ENCODE measurements around the gene DFFA.

DNA sequence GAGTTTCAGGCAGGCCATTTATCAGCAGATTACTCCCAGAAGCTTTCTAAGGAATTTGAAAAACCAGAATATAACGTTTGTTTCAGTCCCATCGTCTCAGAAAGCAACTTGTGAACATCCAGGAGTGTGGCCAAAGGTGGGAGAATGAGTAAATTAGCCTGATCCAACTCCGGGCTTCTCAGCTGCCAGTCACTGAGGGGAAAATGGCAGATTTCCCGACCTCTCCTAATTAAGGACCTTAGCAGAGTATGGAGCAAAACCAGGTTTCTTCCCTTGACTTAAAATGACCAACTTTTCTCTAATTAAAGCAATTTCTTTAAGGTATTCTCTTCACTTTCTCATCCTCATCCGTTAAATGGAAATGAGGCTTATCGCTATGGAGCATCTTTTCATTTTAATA is 21.5 kb downstream of the DFFA start:
- TF ChIP-seq POLR2A (IDR thresholded peaks at IDR 0.05; ENCODE audit: low read depth, low read length) = no peak
- no peak for TF ChIP-seq CHD1 (IDR thresholded peaks at IDR 0.05; ENCODE audit: low read depth, low read length)
- TF ChIP-seq SMC3 (IDR thresholded peaks at IDR 0.05; ENCODE audit: low read depth, low read length) = no peak
- TF ChIP-seq, protein P1, sequence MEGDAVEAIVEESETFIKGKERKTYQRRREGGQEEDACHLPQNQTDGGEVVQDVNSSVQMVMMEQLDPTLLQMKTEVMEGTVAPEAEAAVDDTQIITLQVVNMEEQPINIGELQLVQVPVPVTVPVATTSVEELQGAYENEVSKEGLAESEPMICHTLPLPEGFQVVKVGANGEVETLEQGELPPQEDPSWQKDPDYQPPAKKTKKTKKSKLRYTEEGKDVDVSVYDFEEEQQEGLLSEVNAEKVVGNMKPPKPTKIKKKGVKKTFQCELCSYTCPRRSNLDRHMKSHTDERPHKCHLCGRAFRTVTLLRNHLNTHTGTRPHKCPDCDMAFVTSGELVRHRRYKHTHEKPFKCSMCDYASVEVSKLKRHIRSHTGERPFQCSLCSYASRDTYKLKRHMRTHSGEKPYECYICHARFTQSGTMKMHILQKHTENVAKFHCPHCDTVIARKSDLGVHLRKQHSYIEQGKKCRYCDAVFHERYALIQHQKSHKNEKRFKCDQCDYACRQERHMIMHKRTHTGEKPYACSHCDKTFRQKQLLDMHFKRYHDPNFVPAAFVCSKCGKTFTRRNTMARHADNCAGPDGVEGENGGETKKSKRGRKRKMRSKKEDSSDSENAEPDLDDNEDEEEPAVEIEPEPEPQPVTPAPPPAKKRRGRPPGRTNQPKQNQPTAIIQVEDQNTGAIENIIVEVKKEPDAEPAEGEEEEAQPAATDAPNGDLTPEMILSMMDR (conservative IDR thresholded peaks at IDR 0.05; ENCODE audit: low read depth, low read length) = no peak
- no peak for TF ChIP-seq MAFK (IDR thresholded peaks at IDR 0.05; ENCODE audit: low read depth, low read length)
- TF ChIP-seq, protein P2, sequence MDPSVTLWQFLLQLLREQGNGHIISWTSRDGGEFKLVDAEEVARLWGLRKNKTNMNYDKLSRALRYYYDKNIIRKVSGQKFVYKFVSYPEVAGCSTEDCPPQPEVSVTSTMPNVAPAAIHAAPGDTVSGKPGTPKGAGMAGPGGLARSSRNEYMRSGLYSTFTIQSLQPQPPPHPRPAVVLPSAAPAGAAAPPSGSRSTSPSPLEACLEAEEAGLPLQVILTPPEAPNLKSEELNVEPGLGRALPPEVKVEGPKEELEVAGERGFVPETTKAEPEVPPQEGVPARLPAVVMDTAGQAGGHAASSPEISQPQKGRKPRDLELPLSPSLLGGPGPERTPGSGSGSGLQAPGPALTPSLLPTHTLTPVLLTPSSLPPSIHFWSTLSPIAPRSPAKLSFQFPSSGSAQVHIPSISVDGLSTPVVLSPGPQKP (IDR thresholded peaks at IDR 0.05; ENCODE audit: borderline replicate concordance, low read depth, low read length) = no peak
- TF ChIP-seq RFX5 (IDR thresholded peaks at IDR 0.05; ENCODE audit: low read depth, low read length) = no peak
- no peak for TF ChIP-seq BHLHE40 (IDR thresholded peaks at IDR 0.05; ENCODE audit: low read depth, low read length)
- TF ChIP-seq CEBPB (IDR thresholded peaks at IDR 0.05; ENCODE audit: low read depth, low read length) = no peak
- TF ChIP-seq FOS (IDR thresholded peaks at IDR 0.05; ENCODE audit: low read depth, low read length) = no peak
- no peak for TF ChIP-seq RCOR1 (IDR thresholded peaks at IDR 0.05; ENCODE audit: insufficient replicate concordance, low read length)
- TF ChIP-seq RAD21 (IDR thresholded peaks at IDR 0.05; ENCODE audit: low read length) = no peak
- TF ChIP-seq, protein P3, sequence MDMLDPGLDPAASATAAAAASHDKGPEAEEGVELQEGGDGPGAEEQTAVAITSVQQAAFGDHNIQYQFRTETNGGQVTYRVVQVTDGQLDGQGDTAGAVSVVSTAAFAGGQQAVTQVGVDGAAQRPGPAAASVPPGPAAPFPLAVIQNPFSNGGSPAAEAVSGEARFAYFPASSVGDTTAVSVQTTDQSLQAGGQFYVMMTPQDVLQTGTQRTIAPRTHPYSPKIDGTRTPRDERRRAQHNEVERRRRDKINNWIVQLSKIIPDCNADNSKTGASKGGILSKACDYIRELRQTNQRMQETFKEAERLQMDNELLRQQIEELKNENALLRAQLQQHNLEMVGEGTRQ (IDR thresholded peaks at IDR 0.05; ENCODE audit: low read depth, low read length) = no peak
